PFSK-1 (cell line): ENCODE measurements around the gene PRDM16.

ENCODE experiments used
- POLR2AphosphoS5 ChIP-seq: IDR thresholded peaks from 2 replicates; pipeline ENCODE4 v1.6.1; 2012; ENCODE audit warnings: low read depth, mild to moderate bottlenecking, control low read depth, low read length, moderate library complexity
- REST ChIP-seq, 2 experiments: IDR thresholded peaks; 2 replicates each; pipeline versions ENCODE4 v1.6.1 to v1.8.0; 2011 to 2012; ENCODE audit warnings: low read depth in 2 of 2, low read length in 2 of 2, control low read depth in 1 of 2, inconsistent platforms in 1 of 2, mild to moderate bottlenecking in 1 of 2, moderate library complexity in 1 of 2; ENCODE audit not compliant: insufficient read depth in 1 of 2
- SIN3A ChIP-seq: IDR thresholded peaks from 2 replicates; pipeline ENCODE4 v1.6.1; 2012; ENCODE audit warnings: mild to moderate bottlenecking, low read length, moderate library complexity, borderline replicate concordance; ENCODE audit not compliant: insufficient read depth

GRCh38 chr1:3149277-3149676 lies 80.3 kb downstream of the PRDM16 start:
- TF ChIP-seq REST (IDR thresholded peaks at IDR 0.05; ENCODE audit: insufficient read depth in 1 of 2, low read depth in 2 of 2, low read length in 2 of 2) (no peak), POLR2AphosphoS5 (no peak), SIN3A (no peak)
